Nephron progenitor cell (in vitro differentiated cells): ENCODE results near the gene SH3BP5L.
"Not testable (repeated sequence)": the region's sequence is repeated elsewhere in the genome, so short reads cannot be mapped to it uniquely, and the experiment has no call there.

Experiments
- DNase-seq: peaks from one replicate; pipeline ENCODE4 v3.0.0; 2021
- H3K27ac Mint-ChIP-seq: 2 replicates; pipeline ENCODE4 v1.8.0; 2021; ENCODE audit warnings: mild to moderate bottlenecking, moderate library complexity, mixed read lengths
- H3K27me3 Mint-ChIP-seq: 2 replicates; pipeline ENCODE4 v1.8.0; 2021; ENCODE audit warnings: mild to moderate bottlenecking, low read depth, mixed read lengths; ENCODE audit not compliant: poor library complexity
- H3K36me3 Mint-ChIP-seq: 2 replicates; pipeline ENCODE4 v1.8.0; 2021; ENCODE audit warnings: low read depth, mixed read lengths
- H3K4me1 Mint-ChIP-seq: 2 replicates; pipeline ENCODE4 v1.8.0; 2021; ENCODE audit warnings: mixed read lengths
- H3K4me3 Mint-ChIP-seq: 2 replicates; pipeline ENCODE4 v1.8.0; 2021; ENCODE audit warnings: mild to moderate bottlenecking, moderate library complexity, mixed read lengths
- H3K9me3 Mint-ChIP-seq: 2 replicates; pipeline ENCODE4 v1.8.0; 2021; ENCODE audit warnings: mild to moderate bottlenecking, moderate library complexity, mixed read lengths
- TF ChIP-seq, protein P1 (sequence below): fragments of 200-600 bp; sonication (generic); IDR thresholded peaks from 2 replicates; pipeline ENCODE4 v1.5.0; 2021; ENCODE audit warnings: antibody characterized with exemption

Gene SH3BP5L

DNA sequence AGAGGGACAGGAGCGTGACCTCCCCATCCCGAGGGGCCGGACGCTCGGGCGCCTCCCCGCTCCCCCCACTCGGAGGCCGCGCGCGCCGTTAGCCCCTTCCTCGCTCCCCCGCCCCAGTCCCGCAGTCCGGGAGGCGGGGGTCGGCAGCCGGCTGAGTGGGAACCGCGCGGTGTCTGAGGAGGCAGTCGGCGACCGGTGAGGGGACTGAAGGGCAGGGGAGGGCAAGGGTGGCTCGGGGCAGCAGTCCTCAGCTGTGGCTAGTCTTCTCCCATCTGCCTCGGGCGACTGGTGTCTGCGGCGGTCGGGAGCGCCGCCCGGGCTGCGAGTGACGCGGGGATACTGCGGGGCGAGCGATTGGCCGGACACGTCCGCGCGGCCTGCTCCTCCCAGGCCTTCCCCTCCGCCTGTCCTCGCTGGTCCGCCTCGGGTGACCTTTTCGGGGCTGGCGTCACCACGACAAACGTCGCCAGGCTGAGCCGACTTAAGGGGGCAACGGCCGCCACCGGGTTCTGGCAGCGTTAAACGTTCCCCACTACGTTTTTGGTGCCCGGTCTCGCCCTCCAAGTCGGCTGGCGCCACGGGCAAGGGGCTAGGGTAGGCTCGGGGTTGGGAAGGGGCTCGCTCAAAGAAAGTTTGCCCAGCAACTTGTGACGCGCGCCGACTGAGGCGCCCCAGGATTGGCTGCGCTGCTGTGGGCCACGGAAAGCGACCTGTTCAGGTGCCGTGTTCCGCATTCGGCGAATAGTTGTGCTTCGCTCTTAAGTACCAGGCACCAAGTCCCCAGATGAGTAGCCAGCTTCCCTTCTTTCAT lies 12.8 kb upstream of the SH3BP5L start:
- H3K27ac Mint-ChIP-seq = peak overlapping the region; percentile 98
- no peak overlapping the region for H3K4me3 Mint-ChIP-seq
- DNase-seq = peak; percentile 92
- TF ChIP-seq, protein P1, sequence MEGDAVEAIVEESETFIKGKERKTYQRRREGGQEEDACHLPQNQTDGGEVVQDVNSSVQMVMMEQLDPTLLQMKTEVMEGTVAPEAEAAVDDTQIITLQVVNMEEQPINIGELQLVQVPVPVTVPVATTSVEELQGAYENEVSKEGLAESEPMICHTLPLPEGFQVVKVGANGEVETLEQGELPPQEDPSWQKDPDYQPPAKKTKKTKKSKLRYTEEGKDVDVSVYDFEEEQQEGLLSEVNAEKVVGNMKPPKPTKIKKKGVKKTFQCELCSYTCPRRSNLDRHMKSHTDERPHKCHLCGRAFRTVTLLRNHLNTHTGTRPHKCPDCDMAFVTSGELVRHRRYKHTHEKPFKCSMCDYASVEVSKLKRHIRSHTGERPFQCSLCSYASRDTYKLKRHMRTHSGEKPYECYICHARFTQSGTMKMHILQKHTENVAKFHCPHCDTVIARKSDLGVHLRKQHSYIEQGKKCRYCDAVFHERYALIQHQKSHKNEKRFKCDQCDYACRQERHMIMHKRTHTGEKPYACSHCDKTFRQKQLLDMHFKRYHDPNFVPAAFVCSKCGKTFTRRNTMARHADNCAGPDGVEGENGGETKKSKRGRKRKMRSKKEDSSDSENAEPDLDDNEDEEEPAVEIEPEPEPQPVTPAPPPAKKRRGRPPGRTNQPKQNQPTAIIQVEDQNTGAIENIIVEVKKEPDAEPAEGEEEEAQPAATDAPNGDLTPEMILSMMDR = no peak
- H3K4me1 Mint-ChIP-seq = peaks cover 27% of the 10 kb centered on the region
- H3K36me3 Mint-ChIP-seq = no peaks in the 10 kb centered on the region
- peaks cover 4% of the 10 kb centered on the region for H3K27me3 Mint-ChIP-seq
- H3K9me3 Mint-ChIP-seq = no peaks in the 10 kb centered on the region

DNA sequence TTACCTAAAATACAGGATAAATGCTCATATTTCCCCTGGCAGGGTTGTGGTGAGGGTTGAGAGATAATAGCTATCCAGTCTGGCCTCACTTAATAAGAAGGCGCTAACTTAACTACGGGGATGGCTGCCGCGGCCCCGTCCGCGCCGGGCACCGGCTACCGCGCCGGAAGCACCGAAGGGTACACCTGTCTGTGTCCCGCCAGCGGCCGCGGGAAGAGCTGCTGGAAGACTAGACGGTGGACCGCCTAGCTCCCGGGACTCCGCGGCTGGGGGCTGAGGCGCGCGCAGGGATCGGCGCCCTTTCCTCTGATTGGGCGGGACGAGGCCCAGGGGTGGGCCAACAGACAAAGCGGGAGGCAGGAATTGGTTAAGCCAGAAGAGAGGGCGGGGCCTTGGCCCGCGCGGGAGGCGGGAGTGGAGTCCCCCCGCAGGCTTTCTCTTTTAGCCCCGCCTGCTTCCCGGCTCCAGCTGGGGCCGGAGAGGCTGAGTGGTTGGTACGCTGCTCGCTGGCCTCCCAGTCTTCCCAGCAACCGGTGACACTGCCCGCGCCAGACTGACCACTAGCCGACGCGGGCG lies 12.2 kb upstream of the SH3BP5L start, which contains the start of gene ZNF672:
Gene ZNF672 (plus strand): TSS at position 444 of the 576 bp plus-strand sequence. CDS start 9,051 bp downstream, outside the sequence.
- peaks cover 10% of the 10 kb centered on the region for H3K27me3 Mint-ChIP-seq
- peak; percentile 97 for DNase-seq
- H3K36me3 Mint-ChIP-seq = no peaks in the 10 kb centered on the region
- H3K4me1 Mint-ChIP-seq = peaks cover 27% of the 10 kb centered on the region
- H3K9me3 Mint-ChIP-seq = no peaks in the 10 kb centered on the region
- peak within 1 kb of the TSS; percentile 98 for H3K27ac Mint-ChIP-seq
- no peak within 1 kb of the TSS for H3K4me3 Mint-ChIP-seq
- TF ChIP-seq, protein P1 = no peak

DNA sequence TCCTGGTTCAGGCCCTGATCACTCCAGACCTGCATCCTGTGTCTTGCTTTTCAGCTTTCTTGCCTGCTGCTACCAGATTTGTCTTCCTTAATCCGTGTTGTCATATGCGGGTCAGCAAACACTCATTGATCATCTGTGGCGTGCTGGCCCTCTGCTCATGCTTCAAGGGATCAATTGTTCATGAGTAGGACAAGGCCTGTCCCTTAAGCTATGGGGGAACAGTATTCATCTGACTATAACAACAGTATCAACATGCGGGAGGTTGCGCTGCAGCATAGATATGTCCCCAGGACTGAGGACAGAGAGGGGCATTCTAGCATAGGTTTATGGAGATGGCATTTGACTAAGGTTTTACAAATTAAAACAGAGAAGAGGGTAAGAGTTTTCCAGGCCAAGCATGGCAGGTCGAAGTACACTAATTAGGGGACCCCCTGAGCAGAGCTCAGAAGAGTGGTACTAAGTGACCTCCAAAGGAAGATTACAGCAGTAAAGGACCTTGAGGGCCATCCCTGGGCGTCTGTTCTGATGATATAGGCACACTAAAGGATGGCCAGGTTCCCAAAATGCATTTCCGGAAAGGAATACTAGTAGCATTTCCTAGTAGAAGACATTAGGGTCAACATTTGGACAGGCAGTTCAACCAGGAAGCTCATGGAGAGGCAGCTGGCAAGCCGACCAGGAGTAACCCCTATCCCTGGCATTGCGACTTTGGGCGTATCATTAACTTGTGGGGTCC lies 11.5 kb upstream of the SH3BP5L start:
- Mint-ChIP-seq H3K36me3 (no peaks in the 10 kb centered on the region), H3K27ac (no peak overlapping the region)

DNA sequence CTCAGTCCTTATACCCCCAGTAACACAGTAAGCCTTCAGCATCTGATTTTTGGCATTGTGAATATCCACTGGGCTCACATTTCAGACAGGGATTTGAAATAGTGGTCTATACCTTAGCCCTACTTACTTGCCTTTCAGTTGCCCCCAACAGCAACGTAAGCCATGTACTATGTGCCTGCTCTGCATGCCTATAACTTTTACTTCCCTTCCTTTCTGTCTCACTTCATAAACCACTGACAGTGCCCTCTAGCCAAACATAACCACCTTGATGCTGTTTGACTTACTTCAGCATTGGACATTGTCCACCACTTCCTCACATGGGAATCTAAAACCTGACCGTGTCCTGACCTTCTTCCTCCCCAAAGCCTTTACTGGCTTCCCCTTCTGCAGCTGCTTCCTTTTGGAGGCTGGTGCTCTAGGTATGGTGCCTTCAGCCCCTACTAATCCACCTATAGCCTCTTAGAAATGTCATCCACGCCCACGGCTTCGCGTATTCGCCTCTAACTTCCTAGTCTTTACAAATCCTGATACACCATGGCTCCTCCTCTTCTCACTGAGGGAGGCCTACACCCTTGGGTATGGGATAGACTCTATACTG lies 8.7 kb upstream of the SH3BP5L start:
- Mint-ChIP-seq H3K27ac (no peak overlapping the region), H3K4me3 (no peak overlapping the region), H3K27me3 (peaks cover 19% of the 10 kb centered on the region), H3K4me1 (peaks cover 6% of the 10 kb centered on the region), H3K36me3 (no peaks in the 10 kb centered on the region), H3K9me3 (peaks cover 6% of the 10 kb centered on the region)
- DNase-seq = no peak
- TF ChIP-seq, protein P1 = no peak

More for the DNA sequence above, 11.5 kb upstream of the SH3BP5L start:
- Mint-ChIP-seq H3K9me3 (no peaks in the 10 kb centered on the region), H3K4me3 (no peak overlapping the region), H3K4me1 (peaks cover 23% of the 10 kb centered on the region), H3K27me3 (peaks cover 14% of the 10 kb centered on the region)
- TF ChIP-seq, protein P1 = no peak
- no peak for DNase-seq

DNA sequence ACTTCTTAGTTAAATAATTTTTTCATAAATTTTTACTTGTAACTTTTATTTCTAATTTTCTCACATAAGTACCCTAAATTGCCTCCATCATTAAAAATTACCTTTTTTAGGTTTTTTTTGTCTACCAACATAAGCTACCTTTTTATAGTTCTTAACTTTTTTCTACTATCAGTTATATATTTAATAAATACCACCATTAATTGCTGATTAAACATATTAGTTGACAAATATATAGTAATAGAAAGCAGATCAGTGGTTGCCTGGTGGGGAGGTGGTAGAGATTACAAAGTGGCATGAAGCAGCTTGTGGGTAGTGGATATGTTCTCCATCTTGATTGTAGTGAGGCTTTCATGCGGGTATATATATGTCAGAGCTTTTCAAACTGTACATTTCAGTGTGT lies 6.1 kb upstream of the SH3BP5L start:
- Mint-ChIP-seq H3K9me3 (peaks cover 6% of the 10 kb centered on the region), H3K27ac (no peak overlapping the region), H3K4me3 (no peak overlapping the region), H3K4me1 (peaks cover 8% of the 10 kb centered on the region), H3K36me3 (no peaks in the 10 kb centered on the region), H3K27me3 (peaks cover 26% of the 10 kb centered on the region)
- no peak for DNase-seq
- TF ChIP-seq, protein P1 = no peak

DNA sequence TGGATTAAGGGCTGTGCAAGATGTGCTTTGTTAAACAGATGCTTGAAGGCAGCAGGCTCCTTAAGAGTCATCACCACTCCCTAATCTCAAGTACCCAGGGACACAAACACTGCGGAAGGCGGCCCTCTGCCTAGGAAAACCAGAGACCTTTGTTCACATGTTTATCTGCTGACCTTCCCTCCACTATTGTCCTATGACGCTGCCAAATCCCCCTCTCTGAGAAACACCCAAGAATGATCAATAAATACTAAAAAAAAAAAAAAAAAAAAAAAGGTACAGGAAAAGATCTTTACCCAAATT lies 5.0 kb upstream of the SH3BP5L start:
- H3K4me3 Mint-ChIP-seq, H3K36me3 Mint-ChIP-seq: not testable (repeated sequence)

More for the DNA sequence above, 5.0 kb upstream of the SH3BP5L start:
- DNase-seq, H3K27ac Mint-ChIP-seq, H3K9me3 Mint-ChIP-seq: not testable (repeated sequence)
- peaks cover 26% of the 10 kb centered on the region for H3K27me3 Mint-ChIP-seq
- H3K4me1 Mint-ChIP-seq = peaks cover 11% of the 10 kb centered on the region
